Epithelial cell of prostate (primary cell): Measurements from ENCODE around the gene KIAA2012.

Source experiments
- DNase-seq: peaks from one replicate; pipeline ENCODE4 v3.0.0-alpha.2; 2011; ENCODE audit warnings: low read depth, low spot score
- H3K27ac ChIP-seq: fragments of 450-650 bp; 2 replicates; pipeline ENCODE4 v1.5.1; 2017; ENCODE audit warnings: mild to moderate bottlenecking

KIAA2012 gene

GRCh38 chr2:202071107-202071506 lies 1.9 kb upstream of the KIAA2012 start:
- DNase-seq: no peak
- H3K27ac ChIP-seq: no peak overlapping the region

DNA sequence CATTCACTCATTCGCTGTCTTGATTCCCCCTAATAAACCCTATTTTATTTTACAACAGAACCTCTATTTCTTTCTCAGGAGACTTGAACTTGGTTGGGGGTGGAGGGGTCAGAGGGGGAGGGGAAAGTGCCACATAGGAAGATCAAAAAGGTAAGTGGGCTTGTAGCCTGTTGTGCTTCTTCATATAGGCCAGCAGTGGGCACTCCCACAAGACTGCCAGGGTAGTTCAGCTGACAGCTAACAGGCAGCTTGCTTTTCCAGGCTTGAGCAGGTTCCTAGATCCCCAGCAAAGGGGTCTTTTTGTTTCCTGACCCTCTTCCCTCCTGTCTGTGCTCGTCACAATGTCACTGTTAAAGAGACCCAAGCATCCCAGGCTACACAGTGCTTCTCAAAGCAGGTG lies 829 bp upstream of the KIAA2012 start:
- no peak for DNase-seq
- no peak overlapping the region for H3K27ac ChIP-seq

- H3K27ac ChIP-seq: no peak overlapping the region
- DNase-seq: no peak
Measured at GRCh38 chr2:202074324-202074723, 1.3 kb downstream of the KIAA2012 start.

GRCh38 chr2:202079310-202079709 lies 6.3 kb downstream of the KIAA2012 start:
- no peak overlapping the region for H3K27ac ChIP-seq
- DNase-seq: peak; percentile 44

DNA sequence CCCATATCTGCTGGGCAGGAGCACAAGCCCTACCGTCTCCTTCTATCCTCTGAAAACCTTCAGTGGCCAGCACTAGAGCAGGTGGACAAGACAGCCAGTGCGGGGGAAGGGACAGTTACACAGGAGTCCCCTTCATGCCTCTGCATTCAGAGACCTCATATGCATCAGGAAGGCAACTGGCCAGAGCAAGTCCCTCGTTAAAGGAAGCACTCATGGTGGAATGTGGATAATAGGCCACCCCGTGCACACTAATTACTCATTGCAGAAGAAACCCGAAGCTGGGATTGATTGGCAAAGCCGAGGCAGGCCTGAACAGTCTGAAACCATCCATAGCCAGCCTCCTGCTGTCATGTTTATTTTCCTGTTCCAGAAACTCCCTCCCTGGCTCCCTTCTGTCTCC lies 11.2 kb downstream of the KIAA2012 start:
- H3K27ac ChIP-seq: no peak overlapping the region
- no peak for DNase-seq

- no peak overlapping the region for H3K27ac ChIP-seq
- no peak for DNase-seq
Measured at GRCh38 chr2:202088777-202089176, 15.7 kb downstream of the KIAA2012 start.

GRCh38 chr2:202090530-202090929 lies 17.5 kb downstream of the KIAA2012 start:
- DNase-seq: no peak
- H3K27ac ChIP-seq: no peak overlapping the region

- no peak overlapping the region for H3K27ac ChIP-seq
- DNase-seq: no peak
Measured at GRCh38 chr2:202091476-202091875, 18.4 kb downstream of the KIAA2012 start.

DNA sequence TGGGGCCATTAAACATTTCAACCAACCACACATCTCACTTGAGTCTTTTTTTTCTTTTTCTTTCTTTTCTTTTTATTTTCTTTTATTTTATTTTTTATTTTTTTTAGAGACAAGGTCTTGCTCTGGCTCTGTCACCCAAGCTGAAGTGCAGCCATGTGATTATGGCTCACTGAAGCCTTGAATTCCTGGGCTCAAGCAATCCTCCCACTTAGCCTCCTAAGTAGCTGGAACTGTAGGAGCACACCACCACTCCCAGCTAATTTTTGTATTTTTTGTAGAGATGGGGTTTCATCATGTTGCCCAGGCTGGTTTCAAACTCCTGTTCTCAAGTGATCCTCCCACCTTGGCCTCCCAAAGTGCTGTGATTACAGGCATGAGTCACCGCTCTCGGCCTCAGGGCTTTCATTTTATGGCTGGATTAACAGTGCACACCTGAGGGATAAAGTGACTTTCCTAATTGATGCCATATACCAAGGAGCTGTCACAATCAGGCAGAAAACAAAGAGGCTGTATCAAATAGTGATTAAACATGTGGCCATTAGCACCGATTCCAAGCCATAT lies 21.5 kb downstream of the KIAA2012 start:
- no peak for DNase-seq
- no peak overlapping the region for H3K27ac ChIP-seq

DNA sequence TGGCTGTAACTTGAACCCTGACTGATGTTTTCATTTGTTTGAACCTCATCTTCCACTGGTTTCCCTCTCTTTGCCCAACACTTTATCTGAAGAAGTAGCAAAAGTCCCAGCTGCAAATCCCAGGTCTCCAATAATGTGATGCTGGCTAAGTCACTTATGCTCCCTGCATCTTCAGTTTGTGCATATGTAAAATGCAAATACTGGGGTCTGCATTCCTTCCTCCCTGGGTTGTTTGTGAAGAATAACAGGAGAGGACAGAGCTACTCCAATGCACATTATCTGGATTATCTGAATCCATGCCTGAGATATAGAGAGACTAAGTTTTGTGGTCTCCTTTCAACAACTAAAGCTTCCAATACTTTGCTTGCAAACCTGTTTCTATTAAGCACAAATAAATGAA lies 22.2 kb downstream of the KIAA2012 start:
- H3K27ac ChIP-seq: no peak overlapping the region

GRCh38 chr2:202096736-202097135 lies 23.7 kb downstream of the KIAA2012 start:
- DNase-seq: no peak
- H3K27ac ChIP-seq: no peak overlapping the region

More for the DNA sequence above, 22.2 kb downstream of the KIAA2012 start:
- DNase-seq: no peak

DNA sequence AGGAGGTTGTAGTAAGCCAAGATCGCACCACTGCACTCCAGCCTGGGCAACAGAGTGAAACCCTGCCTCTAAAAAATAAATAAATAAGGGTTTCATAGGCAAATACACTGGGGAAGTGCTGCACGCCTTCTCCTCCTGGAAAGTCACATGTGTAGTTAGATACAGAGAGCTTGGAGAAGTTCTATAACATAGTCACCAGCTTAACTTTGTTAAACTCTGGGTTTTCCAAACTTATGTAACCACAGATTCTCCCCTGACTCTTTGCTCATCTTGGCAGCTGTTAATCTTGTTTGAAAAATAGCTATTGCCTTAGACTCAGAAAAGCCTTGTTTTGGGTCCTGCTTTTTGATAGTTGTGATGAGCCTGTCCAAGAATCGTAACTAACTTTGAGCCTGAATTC lies 25.2 kb downstream of the KIAA2012 start:
- H3K27ac ChIP-seq: no peak overlapping the region
- no peak for DNase-seq

GRCh38 chr2:202099515-202099914 lies 26.5 kb downstream of the KIAA2012 start:
- H3K27ac ChIP-seq: no peak overlapping the region
- DNase-seq: no peak

GRCh38 chr2:202100176-202100575 lies 27.1 kb downstream of the KIAA2012 start:
- DNase-seq: no peak
- H3K27ac ChIP-seq: no peak overlapping the region

- no peak for DNase-seq
- no peak overlapping the region for H3K27ac ChIP-seq
Measured at GRCh38 chr2:202101026-202101579, 28.0 kb downstream of the KIAA2012 start.

DNA sequence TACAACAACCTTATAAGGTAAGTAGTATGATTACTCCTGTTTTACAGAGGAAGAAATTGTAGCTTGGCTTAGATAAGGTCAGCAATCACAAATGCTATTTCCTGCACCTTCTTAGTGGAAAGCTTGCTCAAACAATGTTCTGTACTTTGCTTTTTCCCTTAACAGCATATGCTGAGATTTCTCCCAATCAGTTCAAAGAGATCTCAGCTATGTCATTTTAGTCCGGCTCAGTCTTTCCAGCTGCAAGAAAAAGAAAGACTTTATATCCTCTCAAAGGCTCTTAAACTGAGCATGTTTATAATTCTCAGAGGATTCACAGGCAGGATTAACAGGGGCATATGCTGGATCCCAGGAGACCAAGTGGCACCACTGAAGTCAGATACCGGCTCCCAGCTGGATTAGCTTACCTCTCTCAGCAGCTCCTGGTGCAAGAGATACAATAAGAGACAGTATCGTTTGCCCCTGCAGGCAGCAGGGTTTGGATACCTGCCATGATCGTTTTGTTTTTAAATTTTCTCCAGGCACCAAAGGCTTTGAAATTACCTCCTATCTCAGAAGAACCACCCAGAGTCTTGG lies 29.5 kb downstream of the KIAA2012 start:
- H3K27ac ChIP-seq: no peak overlapping the region
- DNase-seq: no peak

DNA sequence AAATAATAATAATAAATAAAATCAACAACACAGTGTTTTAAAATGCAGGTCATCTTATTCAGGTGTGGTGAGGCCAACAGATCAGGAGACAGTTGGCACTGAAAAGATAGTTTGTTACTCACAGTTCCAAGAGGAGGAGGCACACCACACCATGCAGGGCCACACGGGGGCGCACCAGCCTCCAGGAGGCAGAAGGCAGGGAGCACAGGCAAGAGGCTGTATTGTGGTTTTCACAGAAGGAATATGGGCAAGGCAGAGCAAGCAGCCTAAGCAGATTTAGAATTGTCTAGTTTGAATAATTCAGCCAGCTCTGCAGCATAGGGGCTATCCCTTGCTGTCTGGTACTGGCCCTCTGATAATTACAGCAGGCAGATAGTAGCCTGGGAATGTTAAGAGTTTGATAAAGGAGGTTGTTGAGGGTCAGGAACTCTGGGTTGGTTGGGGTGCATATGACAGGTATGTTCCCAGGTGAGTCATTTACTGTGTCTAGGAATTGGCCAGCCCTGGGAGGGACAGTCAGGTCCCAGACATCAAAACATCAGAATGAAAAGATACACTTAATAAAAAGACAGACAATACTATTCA lies 31.3 kb downstream of the KIAA2012 start:
- no peak overlapping the region for H3K27ac ChIP-seq
- DNase-seq: no peak

GRCh38 chr2:202105025-202105424 lies 32.0 kb downstream of the KIAA2012 start:
- no peak overlapping the region for H3K27ac ChIP-seq
- no peak for DNase-seq

GRCh38 chr2:202108345-202108744 lies 35.3 kb downstream of the KIAA2012 start:
- H3K27ac ChIP-seq: no peak overlapping the region
- no peak for DNase-seq

GRCh38 chr2:202109139-202109736 lies 36.2 kb downstream of the KIAA2012 start:
- no peak overlapping the region for H3K27ac ChIP-seq
- no peak for DNase-seq

GRCh38 chr2:202109737-202110184 lies 36.7 kb downstream of the KIAA2012 start:
- H3K27ac ChIP-seq: no peak overlapping the region
- no peak for DNase-seq
